AG20443 (cell line): ENCODE data around the gene ICAM5.
"Not testable (repeated sequence)": the region's sequence is repeated elsewhere in the genome, so short reads cannot be mapped to it uniquely, and the experiment has no call there.

Experiments
- DNase-seq: peaks from one replicate; pipeline ENCODE4 v3.0.0; 2012; ENCODE audit warnings: low spot score, mixed read lengths

Gene ICAM5

DNA sequence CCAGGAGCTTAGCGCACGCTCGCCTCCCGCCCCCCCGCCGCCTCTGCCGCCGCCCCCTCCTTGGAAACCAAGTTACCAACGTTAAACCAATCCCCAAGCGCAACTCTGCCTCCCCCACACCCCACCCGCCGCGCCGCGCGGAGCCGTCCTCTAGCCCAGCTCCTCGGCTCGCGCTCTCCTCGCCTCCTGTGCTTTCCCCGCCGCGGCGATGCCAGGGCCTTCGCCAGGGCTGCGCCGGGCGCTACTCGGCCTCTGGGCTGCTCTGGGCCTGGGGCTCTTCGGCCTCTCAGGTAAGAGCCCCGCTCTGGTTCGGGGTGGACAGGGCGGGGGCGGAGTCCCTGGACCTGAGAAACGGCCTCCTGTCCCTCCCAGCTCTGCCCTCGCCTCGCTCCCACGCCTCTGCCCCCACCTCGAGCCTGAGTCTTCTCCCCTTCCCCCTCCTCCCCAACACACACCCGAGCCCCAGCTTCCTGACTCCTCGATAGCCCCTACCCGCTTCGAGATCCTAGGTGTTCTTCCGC lies at the start of gene ICAM5:
Gene ICAM5 (plus strand): TSS at position 117 of the 521 bp plus-strand sequence. CDS start 92 bp downstream, at position 209.
- peak; percentile 34 for DNase-seq

DNA sequence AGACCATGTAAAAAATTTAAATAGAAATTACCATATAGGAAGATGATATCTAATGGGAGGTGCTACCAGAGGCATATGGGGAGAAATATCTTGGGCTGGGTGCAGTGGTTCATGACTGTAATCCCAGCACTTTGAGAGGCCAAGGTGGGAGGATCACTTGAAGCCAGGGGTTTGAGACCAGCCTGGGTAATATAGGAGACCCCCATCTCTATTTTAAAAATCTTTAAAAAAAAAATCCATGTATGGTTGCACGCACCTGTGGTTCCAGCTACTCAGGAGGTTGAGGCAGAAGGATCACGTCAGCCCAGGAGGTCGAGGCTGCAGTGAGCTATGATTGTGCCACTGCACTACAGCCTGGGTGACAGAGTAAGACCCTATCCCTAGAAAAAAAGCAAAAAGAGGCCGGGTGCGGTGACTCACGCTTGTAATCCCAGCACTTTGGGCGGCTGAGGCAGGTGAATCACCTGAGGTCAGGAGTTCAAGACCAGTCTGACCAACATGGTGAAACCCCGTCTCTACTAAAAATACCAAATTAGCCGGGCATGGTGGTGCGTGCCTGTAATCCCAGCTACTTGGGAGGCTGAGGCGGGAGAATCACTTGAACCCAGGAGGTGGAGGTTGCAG lies 47.8 kb upstream of the ICAM5 start:
- DNase-seq = not testable (repeated sequence)

DNA sequence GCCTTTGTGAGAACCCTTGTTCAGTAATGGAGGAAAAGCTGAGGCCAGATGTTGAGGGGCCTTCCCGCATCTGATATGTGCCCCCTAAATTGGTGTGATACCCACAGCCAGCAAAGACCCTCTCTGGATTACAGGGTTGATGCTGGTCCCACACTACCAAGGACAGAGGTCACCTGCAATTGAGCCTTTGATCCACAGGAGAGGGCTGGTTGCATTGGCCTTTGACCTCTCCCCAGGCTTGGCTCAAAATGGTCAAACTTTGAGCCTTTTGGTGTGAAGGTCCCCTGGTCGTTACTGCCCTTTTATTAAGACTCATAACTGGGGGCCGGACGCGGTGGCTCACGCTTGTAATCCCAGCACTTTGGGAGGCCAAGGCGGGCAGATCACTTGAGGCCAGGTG lies 46.1 kb upstream of the ICAM5 start:
- no peak for DNase-seq

GRCh38 chr19:10245189-10245939 lies 44.4 kb upstream of the ICAM5 start:
- DNase-seq = no peak

- no peak for DNase-seq
These were observed 43.2 kb upstream of the ICAM5 start for GRCh38 chr19:10246511-10246910.

GRCh38 chr19:10251792-10252694 lies 37.7 kb upstream of the ICAM5 start, which contains the start of gene MRPL4:
TSS of gene MRPL4 (plus strand) at chr19:10252214. CDS start at chr19:10252254, 40 bp downstream.
- peak; percentile 96 for DNase-seq

GRCh38 chr19:10252707-10253106 lies 37.0 kb upstream of the ICAM5 start:
- DNase-seq = no peak

DNA sequence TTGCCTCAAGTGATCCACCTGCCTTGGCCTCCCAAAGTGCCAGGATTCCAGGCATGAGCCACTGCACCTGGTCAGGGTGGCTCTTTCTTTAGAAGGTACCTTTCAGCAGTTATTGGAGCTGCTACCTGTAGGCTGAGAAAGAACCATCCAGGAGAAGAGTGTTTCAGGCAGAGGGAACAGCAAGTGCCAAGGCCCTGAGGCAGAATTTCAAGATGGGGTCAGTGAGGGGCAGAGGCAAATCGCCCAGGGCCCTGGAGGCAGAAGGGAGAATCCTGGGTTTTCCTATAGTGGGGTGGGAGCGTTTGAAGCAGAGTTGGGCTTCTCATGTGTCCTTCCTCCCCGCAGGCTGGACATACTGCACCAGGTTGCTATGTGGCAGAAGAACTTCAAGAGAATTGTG lies 35.5 kb upstream of the ICAM5 start:
- DNase-seq = no peak

- no peak for DNase-seq
These were observed 34.4 kb upstream of the ICAM5 start for GRCh38 chr19:10255358-10255757.

DNA sequence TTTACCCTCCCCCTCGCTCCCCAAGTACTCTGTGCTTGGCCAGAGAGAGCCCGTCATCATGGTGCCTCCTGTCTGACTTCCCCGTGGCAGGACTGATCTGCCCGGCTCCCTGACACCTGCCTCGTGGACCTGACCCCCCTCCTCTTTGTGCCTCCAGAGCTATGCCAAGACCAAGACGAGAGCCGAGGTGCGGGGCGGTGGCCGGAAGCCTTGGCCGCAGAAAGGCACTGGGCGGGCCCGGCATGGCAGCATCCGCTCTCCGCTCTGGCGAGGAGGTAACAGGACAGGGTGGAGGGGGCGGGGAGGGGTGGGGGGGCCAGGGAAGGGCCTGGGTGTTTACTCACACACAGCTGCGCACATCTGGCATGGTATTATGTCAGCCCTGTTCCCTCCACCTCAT lies 33.2 kb upstream of the ICAM5 start:
- DNase-seq = no peak

GRCh38 chr19:10256970-10257615 lies 32.7 kb upstream of the ICAM5 start:
- DNase-seq = no peak

GRCh38 chr19:10258080-10258710 lies 31.6 kb upstream of the ICAM5 start:
- DNase-seq = no peak

DNA sequence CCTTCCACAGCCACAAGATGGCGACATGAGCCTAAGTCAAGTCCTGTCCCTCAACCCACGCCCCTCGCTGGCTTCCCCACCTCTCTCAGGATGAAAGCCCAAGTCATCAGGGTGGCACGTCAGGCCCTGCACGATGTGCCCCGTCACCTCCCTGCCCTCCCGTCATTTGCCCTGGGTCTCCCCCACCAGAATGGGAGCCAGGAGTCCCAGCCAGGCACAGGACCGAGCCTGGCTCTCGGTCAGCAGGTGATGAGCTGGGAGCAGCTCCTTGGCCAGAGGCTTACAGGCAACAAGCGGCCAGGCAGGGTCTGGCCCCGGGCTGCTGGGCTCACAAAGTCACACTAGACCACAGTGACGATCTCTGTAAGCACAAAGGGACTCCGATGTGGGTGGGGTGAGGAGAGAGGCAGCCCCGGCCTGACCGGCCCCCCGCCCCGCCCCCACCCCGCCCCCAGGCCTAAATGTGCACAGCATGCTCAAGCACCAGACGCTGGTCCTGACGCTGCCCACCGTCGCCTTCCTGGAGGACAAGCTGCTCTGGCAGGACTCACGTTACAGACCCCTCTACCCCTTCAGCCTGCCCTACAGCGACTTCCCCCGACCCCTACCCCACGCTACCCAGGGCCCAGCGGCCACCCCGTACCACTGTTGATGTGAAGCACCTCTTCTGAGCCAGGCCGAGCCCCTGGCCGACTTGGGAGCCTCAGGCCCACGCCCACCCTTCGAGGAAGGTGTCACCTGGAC lies 30.4 kb upstream of the ICAM5 start:
- peak; percentile 68 for DNase-seq

GRCh38 chr19:10260141-10260584 lies 29.6 kb upstream of the ICAM5 start:
- DNase-seq = no peak

DNA sequence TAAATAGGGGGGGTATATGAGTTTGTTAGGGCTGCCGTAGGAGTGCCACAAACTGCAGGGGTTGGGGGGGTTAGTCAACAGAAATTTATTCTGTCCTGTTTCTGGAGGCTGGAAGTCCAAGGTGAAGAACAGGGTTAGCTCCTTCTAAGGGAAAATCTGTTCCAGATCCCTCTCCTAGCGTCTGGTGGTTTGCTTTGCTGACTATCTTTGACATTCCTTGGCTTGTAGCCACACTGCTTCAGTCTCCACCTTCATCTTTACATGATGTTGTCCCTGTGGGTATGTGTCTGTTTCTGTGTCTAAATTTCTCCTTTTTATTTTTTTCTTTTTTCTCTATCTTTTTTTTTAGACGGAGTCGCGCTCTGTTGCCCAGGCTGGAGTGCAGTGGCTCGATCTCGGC lies 27.0 kb upstream of the ICAM5 start:
- DNase-seq = no peak

DNA sequence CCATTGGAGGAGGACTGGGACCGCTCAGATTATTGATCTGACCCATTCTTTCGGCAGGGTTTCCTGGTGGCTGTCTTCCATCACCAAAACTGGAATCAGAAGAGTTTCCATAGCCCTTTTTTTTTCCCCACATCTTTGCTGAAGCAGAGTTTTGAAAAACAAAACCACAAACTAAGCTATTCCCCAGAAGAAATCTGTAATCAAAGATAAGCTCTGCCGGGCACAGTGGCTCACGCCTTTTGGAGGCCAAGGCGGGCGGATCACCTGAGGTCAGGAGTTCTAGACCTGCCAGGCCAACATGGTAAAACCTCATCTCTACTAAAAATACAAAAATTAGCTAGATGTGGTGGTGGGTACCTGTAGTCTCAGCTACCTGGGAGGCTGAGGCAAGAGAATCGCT lies 23.0 kb upstream of the ICAM5 start:
- DNase-seq = no peak

- no peak for DNase-seq
These were observed 21.7 kb upstream of the ICAM5 start for GRCh38 chr19:10268071-10268470.

GRCh38 chr19:10269333-10270179 lies 20.2 kb upstream of the ICAM5 start:
- peak; percentile 91 for DNase-seq

DNA sequence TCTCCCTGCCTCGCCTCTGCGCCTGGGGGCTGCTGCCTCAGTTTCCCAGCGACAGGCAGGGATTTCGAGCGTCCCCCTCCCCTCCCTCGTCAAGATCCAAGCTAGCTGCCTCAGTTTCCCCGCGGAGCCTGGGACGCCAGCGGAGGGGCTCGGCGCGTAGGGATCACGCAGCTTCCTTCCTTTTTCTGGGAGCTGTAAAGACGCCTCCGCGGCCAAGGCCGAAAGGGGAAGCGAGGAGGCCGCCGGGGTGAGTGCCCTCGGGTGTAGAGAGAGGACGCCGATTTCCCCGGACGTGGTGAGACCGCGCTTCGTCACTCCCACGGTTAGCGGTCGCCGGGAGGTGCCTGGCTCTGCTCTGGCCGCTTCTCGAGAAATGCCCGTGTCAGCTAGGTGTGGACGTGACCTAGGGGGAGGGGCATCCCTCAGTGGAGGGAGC lies 19.6 kb upstream of the ICAM5 start:
- peak; percentile 44 for DNase-seq
